Stimulated activated naive CD4-positive, alpha-beta T cell (primary cell): ENCODE data around the gene DUSP9.
"Not testable (repeated sequence)": the region's sequence is repeated elsewhere in the genome, so short reads cannot be mapped to it uniquely, and the experiment has no call there.

Experiments used
- DNase-seq, 6 experiments: peaks; one replicate each; lab custom pipeline; 2025; lab: John Stamatoyannopoulos, UW

Gene DUSP9, protein sequence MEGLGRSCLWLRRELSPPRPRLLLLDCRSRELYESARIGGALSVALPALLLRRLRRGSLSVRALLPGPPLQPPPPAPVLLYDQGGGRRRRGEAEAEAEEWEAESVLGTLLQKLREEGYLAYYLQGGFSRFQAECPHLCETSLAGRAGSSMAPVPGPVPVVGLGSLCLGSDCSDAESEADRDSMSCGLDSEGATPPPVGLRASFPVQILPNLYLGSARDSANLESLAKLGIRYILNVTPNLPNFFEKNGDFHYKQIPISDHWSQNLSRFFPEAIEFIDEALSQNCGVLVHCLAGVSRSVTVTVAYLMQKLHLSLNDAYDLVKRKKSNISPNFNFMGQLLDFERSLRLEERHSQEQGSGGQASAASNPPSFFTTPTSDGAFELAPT

GRCh38 chrX:153646620-153647373, at the start of gene DUSP9:
Gene DUSP9, plus strand, starts transcription at chrX:153647203. Its CDS starts 751 bp downstream, at chrX:153647954.
- DNase-seq = no peak

- peak in 5 of 6 experiments; percentile 6 to 68 (median 43) for DNase-seq
Measured at GRCh38 chrX:153598541-153599191, 48.3 kb upstream of the DUSP9 start, which contains the start of gene CCNQ. Gene CCNQ, minus strand, starts transcription at chrX:153599139. Its CDS starts 66 bp downstream, at chrX:153599073.

DNA sequence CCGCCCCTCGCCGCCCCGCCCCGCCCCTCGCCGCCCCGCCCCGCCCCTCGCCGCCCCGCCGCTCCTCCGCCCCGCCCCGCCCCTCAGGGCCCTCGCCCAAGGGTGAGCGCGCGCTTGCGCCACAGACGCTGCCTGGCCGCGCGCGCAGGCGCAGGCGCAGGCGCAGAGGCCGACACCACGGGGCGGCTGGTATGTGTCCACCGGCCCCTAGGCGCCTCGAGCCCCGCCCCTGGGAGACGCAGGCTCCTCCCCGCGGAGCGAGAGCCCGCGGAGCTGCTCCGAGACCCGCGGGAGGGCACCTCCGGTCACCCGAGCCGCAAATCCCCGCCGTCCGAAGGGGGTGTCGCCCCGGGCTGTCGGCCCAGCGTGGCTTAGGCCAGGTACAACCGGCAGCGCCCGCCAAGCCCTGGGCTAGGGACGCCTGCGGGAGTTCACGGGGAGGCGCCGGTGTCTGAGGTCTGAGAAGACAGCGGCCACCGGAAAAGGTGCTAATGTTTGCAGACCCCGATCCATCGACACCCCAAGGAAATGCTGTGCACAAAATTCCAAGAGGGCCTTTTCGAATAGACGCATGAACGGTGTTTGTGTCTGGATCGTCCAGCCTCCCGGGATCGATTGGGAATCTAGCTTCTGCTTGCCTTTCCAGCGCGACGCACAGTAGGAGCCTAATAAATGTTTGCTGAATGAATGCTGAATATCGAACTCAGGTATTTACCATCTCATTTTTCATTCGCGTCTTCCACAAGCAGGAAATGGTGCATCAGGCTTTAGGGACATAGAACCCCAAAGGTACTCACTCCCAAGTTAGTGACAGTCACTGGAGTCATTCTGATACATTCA, 47.6 kb upstream of the DUSP9 start:
- DNase-seq = peak; percentile 59 to 85 (median 78)

DNA sequence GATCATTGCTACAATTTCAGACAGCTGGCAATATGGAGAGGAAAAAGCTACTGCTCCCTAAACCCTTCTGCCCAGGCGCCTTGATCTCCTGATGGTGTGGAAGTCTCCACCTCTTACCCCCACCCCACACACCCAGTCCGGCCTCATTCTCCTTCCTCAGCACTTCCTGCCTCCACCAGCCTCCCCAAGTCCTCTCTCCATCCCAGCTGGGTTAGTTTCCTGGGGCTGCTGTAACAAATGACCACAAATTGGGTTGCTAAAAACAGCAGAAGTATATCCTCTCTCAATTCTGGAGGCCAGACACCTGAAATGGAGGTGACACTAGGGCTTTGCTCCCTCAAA, 47.0 kb upstream of the DUSP9 start:
- no peak for DNase-seq

DNA sequence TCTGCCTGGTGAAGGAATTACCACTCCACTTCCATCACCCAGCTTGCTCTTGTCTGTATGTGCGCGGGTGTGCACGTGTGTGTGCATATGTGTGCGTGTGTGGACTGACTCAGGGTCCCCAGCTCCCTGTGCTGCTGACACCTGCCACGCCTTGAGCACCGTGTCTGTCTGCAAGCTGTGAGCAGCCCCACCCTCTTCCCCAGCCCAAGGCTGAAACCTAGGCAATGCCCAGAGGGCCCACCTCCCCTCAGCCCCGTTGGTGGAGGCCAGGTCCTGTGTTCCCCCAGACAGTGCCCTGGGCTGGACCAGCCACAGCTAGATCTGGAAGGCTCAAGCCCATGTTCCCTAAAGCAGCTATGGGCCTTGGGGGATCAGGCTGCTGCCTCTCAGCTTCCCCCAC, 46.1 kb upstream of the DUSP9 start:
- DNase-seq = no peak

GRCh38 chrX:153601511-153602110, 45.4 kb upstream of the DUSP9 start:
- DNase-seq = no peak

DNA sequence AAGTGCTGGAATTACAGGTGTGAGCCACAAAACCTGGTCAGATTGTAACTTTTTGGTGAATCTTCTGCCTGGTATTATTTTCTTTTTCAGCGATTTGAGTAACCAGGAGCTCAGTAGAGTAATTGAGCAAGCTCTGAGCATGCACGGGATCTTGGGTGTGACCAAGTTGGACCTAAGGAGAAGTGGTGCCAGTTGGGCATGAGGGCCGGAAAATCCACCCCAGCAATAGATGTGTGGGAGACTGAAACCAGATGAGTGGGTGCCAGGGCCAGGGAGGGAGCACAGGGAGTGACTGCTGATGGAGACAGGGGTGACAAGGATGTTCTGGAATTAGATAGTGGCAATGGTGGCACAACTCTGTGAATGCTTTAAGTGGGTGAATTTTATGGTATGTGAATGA, 44.4 kb upstream of the DUSP9 start:
- no peak for DNase-seq

DNA sequence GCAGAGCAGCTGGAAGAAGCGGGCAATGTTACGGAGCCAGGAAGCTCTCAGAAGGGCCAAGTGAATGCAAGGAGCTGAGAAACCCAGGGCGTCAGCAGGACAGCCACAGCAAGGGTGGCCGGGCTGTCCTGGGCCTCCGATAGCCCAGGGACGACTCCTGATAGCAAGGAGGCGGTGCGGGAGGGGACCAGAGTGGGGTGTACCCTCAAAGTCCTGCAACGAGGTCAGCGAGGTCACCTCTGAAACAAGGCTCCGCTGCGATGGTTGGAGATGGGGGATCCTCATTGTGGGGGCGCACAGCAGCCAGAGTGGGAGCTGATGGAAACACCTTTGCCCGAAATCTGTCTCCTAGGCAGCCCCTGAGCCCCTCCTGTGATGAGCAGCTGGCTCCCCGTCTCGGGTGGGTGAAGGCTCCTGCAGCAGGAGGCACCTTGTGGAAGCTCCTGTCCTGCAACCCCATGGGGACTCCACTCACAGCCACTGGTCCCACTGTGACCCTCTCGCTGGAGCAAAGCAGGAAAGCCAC, 43.8 kb upstream of the DUSP9 start:
- DNase-seq = no peak

DNA sequence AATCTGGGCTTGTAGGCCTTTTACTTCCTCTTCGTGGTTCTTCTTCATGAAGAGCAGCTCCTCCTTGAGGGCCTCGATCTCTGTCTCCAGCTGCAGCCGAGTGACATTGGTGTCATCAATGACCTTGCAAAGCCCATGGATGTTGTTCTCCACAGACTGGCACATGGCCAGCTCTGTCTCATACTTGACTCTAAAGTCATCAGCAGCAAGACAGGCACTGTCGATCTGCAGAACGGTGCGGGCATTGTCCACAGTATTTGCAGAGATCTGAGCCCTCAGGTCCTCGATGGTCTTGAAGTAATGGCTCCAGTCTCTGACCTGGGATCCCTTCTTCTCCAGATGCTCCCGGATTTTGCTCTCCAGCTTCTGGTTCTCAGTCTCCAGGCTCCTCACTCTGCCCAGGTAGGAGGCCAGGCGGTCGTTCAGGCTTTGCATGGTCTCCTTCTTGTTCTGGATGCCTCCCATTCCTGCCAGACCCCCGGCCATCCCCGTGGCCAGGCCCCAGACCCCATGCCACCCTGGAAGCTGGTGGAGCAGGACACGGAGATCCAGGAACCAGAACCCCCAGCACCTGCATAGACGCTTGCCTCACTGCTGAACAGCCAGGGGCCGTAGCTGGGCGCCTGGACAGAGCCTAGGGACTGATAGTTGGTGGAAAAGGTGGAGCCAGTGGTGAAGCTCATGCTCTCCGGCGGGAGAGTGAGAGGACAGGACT, 42.2 kb upstream of the DUSP9 start:
- not testable (repeated sequence) for DNase-seq

DNA sequence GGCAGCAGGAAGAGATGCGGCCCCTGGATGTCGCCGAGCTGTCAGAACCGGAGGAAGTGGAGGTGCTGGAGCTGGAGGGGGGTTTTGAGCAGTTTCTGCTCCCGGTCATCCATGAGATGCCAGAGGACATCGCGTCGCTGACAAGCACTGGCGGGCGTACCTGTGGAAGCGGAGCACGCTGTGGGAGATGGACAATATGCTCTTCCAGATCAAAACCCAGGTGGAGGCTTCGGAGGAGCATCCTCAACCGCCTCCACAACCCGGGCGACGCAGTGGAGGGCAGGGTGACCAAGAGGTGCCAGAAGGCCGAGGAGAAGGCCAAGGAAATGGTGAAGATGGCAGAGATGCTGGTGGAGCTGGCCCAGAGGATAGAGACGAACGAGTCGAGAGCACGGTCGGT, 40.5 kb upstream of the DUSP9 start:
- DNase-seq = no peak

DNA sequence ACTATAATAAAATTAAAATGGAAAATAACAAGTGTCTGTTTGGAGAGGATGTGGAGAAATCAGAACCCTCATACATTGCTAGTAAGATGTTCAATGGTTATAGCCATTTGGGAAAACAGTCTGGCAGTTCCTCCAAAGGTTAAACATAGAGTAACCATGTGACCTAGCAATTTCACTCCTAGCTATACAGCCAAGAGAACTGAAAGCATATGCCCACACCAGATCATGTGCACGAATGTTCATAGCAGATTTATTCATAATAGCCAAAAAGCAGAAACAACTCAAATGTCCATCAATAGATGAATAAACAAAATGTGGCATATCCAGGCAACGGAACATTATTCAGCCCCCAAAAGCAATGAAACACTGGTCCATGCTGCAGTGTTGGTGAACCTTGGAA, 38.6 kb upstream of the DUSP9 start:
- DNase-seq = no peak

DNA sequence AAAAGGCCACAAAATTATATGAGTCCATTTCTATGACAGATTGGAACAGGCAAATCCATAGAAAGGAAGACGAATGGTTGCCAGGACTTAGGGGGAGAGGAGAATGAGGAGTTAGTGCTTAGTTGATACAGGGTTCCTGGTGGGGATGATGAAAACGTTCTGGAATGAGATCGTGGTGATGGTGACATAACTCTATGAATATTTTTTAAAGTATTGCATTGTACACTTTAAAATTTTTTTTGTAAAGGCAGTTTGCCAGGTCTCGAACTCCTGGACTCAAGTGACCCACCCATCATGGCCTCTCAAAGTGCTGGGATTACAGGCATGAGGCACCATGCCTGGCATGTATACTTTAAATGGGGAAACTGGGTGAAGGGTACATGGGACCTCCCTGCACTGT, 38.2 kb upstream of the DUSP9 start:
- DNase-seq = no peak

- peak; percentile 42 to 76 (median 66) for DNase-seq
Measured at GRCh38 chrX:153609917-153610835, 36.8 kb upstream of the DUSP9 start.

DNA sequence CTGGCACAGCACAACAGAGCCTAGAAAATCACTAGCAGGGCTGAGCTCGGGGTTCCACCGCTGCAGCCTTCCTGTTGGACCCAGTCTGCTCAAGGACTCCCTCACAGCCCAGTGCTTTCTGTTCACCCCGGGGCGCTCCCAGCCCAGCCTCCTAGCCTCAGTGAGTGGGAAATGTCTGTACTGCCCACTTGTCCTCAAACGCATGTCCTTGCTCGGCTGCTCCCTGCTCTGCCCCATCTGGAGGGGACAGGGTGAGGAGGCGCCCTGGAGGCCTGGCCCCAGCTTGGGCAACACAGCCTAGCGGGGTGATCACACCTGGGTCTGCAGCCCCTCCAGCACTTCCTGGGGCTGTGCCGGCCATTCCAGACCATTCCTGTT, 36.2 kb upstream of the DUSP9 start:
- DNase-seq = no peak

DNA sequence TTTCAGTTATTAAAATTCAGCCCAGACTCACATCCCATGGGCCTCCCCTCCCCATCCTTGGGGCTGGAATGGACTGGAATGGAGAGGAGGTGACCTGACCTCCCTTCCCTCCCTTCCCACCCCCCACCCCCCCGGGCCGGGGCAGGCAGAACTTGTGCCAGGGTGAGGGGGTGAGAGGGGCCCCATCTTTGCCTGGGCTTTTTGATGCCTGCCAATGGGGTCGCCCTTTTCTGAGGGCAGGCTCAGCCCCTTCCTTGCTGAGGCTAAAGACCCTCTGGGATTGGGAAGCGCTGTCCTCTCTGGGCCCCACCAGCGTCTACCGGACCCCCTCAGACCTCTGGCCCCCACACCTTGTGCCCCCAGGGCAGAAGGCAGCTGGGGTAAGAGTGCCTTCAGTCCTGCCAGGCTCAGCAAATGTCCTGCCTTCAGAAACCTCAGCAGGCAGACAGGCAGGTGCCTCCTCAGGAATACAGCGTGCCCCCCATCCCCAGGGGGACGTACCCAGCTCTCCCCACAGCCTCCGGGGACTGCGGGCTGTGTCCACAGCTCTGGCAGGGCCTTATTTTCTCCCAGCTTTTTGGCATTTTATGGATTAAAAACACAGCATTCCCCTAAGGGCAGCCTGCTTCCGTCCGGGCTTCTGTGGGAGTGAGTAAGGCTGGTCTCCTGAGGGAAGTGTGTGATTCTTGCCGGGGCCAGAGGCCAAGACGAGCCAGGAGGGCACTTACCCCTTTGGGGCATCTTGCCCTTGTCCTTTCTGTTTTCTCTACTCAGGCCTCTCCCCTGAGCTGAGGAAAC, 35.5 kb upstream of the DUSP9 start:
- DNase-seq = no peak

DNA sequence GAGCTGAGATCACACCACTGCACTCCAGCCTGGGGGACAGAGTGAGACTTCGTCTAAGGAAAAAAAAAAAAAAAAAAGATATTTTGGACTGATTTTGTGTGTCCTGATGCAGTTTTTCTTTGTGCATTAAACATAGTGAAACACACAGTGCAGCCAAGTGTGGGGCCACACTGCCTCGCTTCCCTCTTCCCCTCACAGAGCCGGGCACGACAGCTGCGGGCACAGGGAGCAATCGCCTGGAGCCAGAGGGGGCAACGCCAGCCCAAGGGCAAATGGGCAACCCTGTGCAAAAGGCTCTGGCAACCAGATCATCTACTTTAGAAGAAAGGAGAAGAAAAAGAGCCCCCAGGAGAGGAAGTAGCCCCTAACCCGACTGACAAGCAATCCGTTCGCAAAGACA, 34.6 kb upstream of the DUSP9 start:
- no peak for DNase-seq

GRCh38 chrX:153614818-153615217, 32.2 kb upstream of the DUSP9 start:
- peak in 2 of 6 experiments; percentile 10 to 15 for DNase-seq

DNA sequence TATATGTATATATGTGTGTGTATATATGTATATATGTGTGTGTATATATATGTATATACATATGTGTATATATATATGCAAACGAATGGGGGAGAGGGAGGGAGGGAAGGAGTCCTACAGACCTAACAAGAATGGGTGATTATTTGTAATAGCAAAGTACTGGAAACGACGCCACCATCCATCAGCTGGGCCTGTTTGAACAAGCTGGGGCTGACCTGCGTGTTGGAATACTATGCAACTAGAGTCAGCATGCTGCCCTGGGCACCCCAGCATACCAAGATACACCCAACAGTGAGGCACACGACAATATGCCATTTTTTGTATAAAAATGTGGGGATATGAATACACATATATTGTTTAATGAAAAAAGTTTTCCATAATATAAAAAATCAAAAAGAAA, 26.4 kb upstream of the DUSP9 start:
- DNase-seq = no peak
